ENCODE results near the gene DYNC2I2. TPM values are rescaled to one million over a fixed set of nuclear protein-coding genes. Genes with fewer than 3 reads are reported as not detected.

The DYNC2I2 gene
- total RNA-seq, 2 donors from 2014 or later: 87.8 to 119 TPM

GRCh38 chr9:128634111-128634510 lies 22.5 kb downstream of the DYNC2I2 start:
- H3K4me3 Mint-ChIP-seq: no peak overlapping the region
- H3K36me3 Mint-ChIP-seq (ENCODE audit: low read depth): peaks cover 57% of the 10 kb centered on the region
- peaks cover 51% of the 10 kb centered on the region for H3K36me3 ChIP-seq (ENCODE audit: control insufficient read depth, insufficient read depth, low read length)
- no peaks in the 10 kb centered on the region for H3K27me3 Mint-ChIP-seq (ENCODE audit: insufficient read depth)
- peaks cover 2% of the 10 kb centered on the region for H3K4me1 Mint-ChIP-seq
- peak overlapping the region; percentile 38 for H3K27ac ChIP-seq (ENCODE audit: low read depth, low read length)
- H3K4me3 ChIP-seq (ENCODE audit: low read length): no peak overlapping the region
- peak overlapping the region; percentile 80 for H3K27ac Mint-ChIP-seq
- DNase-seq: no peak
- no peaks in the 10 kb centered on the region for H3K27me3 ChIP-seq (ENCODE audit: control insufficient read depth, insufficient read depth, low read length, poor library complexity, severe bottlenecking)
- TF ChIP-seq CTCF (conservative IDR thresholded peaks at IDR 0.05): no peak
- H3K4me1 ChIP-seq (ENCODE audit: control insufficient read depth, insufficient read depth, low read length): peaks cover 6% of the 10 kb centered on the region
- H3K9ac ChIP-seq (ENCODE audit: extremely low read depth, low read length, poor library complexity, severe bottlenecking): no peak overlapping the region
- H3K9me3 Mint-ChIP-seq: no peaks in the 10 kb centered on the region
- H3K9me3 ChIP-seq (ENCODE audit: control insufficient read depth, low read length): no peaks in the 10 kb centered on the region
- 93 to 95% methylated on average over 6 to 10 of the region's 10 CpGs for WGBS, 2 experiments (ENCODE audit: insufficient coverage in 1 of 2, insufficient read length in 1 of 2)

DNA sequence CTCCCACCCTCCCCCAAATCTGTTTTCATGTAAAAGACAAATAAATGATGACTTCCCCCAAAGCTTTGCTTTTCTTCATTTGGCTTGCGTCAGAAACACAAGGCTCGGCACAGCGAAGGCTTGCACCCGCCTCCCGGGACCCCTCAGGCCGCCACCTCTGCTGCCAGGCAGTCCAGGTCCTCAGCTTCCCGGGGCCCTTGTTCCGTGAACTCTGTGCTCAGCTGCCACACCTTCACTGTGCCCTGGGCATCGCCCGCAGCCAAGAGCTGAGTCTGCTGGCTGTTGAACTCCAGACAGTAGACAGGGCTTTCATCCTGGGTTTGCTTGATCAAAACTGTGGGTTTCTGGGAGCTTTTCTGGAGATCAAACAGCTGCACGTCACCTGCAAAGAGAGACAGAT lies 23.0 kb downstream of the DYNC2I2 start:
- Mint-ChIP-seq H3K4me3 (no peak overlapping the region), H3K36me3 (ENCODE audit: low read depth) (peaks cover 57% of the 10 kb centered on the region), H3K27me3 (ENCODE audit: insufficient read depth) (no peaks in the 10 kb centered on the region), H3K27ac (peak overlapping the region; percentile 80), H3K4me1 (peaks cover 2% of the 10 kb centered on the region), H3K9me3 (no peaks in the 10 kb centered on the region)
- 95 to 98% methylated on average over 7 to 11 of the region's 11 CpGs for WGBS, 2 experiments (ENCODE audit: insufficient coverage in 1 of 2, insufficient read length in 1 of 2)
- Histone ChIP-seq H3K27ac (ENCODE audit: low read depth, low read length) (peak overlapping the region; percentile 38), H3K9ac (ENCODE audit: extremely low read depth, low read length, poor library complexity, severe bottlenecking) (no peak overlapping the region), H3K27me3 (ENCODE audit: control insufficient read depth, insufficient read depth, low read length, poor library complexity, severe bottlenecking) (no peaks in the 10 kb centered on the region), H3K9me3 (ENCODE audit: control insufficient read depth, low read length) (no peaks in the 10 kb centered on the region), H3K36me3 (ENCODE audit: control insufficient read depth, insufficient read depth, low read length) (peaks cover 51% of the 10 kb centered on the region), H3K4me1 (ENCODE audit: control insufficient read depth, insufficient read depth, low read length) (peaks cover 6% of the 10 kb centered on the region), H3K4me3 (ENCODE audit: low read length) (no peak overlapping the region)
- DNase-seq: no peak
- TF ChIP-seq CTCF (conservative IDR thresholded peaks at IDR 0.05): no peak

DNA sequence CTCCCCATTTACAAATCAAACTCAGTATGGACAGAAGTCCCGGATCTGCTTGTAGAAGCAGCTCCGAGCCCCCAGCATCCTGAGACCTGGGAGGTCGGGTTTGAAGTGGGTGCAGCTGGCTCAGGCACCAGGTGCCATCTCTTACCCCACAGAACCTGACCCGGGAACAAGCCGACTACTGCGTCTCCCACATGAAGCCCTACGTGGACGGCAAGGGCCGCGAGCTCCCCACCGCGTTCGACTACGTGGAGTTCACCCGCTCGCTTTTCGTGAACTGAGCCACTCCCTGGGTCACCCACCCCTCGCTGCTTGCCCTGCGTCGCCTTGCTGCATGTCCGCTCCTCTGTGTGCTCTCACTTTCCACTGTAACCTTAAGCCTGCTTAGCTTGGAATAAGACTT lies 23.6 kb downstream of the DYNC2I2 start:
- no peak for TF ChIP-seq CTCF (conservative IDR thresholded peaks at IDR 0.05)
- Mint-ChIP-seq H3K36me3 (ENCODE audit: low read depth) (peaks cover 57% of the 10 kb centered on the region), H3K27ac (peak overlapping the region; percentile 24), H3K27me3 (ENCODE audit: insufficient read depth) (no peaks in the 10 kb centered on the region), H3K4me3 (no peak overlapping the region), H3K4me1 (peaks cover 2% of the 10 kb centered on the region), H3K9me3 (no peaks in the 10 kb centered on the region)
- no peaks in the 10 kb centered on the region for H3K27me3 ChIP-seq (ENCODE audit: control insufficient read depth, insufficient read depth, low read length, poor library complexity, severe bottlenecking)
- WGBS, 2 experiments (ENCODE audit: insufficient coverage in 1 of 2, insufficient read length in 1 of 2): 97 to 98% methylated on average over 18 to 21 of the region's 21 CpGs
- H3K36me3 ChIP-seq (ENCODE audit: control insufficient read depth, insufficient read depth, low read length): peaks cover 54% of the 10 kb centered on the region
- no peak for DNase-seq
- H3K9me3 ChIP-seq (ENCODE audit: control insufficient read depth, low read length): no peaks in the 10 kb centered on the region
- no peak overlapping the region for H3K9ac ChIP-seq (ENCODE audit: extremely low read depth, low read length, poor library complexity, severe bottlenecking)
- H3K4me1 ChIP-seq (ENCODE audit: control insufficient read depth, insufficient read depth, low read length): peaks cover 6% of the 10 kb centered on the region
- H3K4me3 ChIP-seq (ENCODE audit: low read length): no peak overlapping the region
- peak overlapping the region; percentile 38 for H3K27ac ChIP-seq (ENCODE audit: low read depth, low read length)

All from endodermal cell (in vitro differentiated cells).